Stimulated activated naive CD8-positive, alpha-beta T cell treated with anti-CD3 and anti-CD28 coated beads, Interleukin-15, amount 100 ng/mL, for 72 hours (primary cell): Measurements from ENCODE around the gene COL6A5.
"Not testable (repeated sequence)": the region's sequence is repeated elsewhere in the genome, so short reads cannot be mapped to it uniquely, and the experiment has no call there.

Experiments
- ATAC-seq: fragments of 150-1000 bp; cut with Tn5 transposase; 2 replicates; pipeline ENCODE4 v1.10.0; 2021; ENCODE audit warnings: mild to moderate bottlenecking, moderate library complexity
- DNase-seq, 2 donors: peaks; one replicate each; pipeline ENCODE4 v3.0.0; 2021 to 2022
- H3K27ac Mint-ChIP-seq, 2 donors: one replicate each; pipeline ENCODE4 v1.8.0; 2022; ENCODE audit warnings: mild to moderate bottlenecking in 2 of 2, mixed read lengths in 2 of 2, moderate library complexity in 2 of 2
- H3K27me3 Mint-ChIP-seq: one replicate; pipeline ENCODE4 v1.8.0; 2022; ENCODE audit warnings: mixed read lengths
- H3K4me1 Mint-ChIP-seq: one replicate; pipeline ENCODE4 v1.8.0; 2022; ENCODE audit warnings: mild to moderate bottlenecking, mixed read lengths
- H3K4me3 Mint-ChIP-seq, 2 donors: one replicate each; pipeline ENCODE4 v1.8.0; 2022; ENCODE audit warnings: mild to moderate bottlenecking in 2 of 2, mixed read lengths in 2 of 2, moderate library complexity in 1 of 2
- H3K9me3 Mint-ChIP-seq, 2 donors: one replicate each; pipeline ENCODE4 v1.8.0; 2022; ENCODE audit warnings: mixed read lengths in 2 of 2

COL6A5 gene

DNA sequence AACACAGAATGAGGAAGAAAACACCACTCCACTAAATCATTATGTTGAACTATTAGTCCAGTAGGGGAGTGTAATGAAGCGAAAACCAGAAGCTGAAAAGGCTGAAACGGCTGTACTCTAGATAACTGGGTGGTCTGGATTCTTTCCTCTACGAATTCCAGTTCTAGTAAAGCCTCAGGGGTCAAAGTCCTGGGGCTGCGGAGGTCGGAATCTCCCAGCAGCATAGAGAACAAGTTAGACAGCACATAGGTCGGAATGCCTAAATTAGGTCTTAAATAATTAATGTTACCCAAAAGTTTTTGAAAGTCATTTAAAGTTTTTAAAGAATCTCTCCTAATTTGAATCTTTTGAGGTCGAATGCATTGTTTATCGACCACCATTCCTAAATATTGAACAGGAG is 102.7 kb downstream of the COL6A5 start:
- DNase-seq, ATAC-seq, H3K27me3 Mint-ChIP-seq, H3K4me3 Mint-ChIP-seq, H3K4me1 Mint-ChIP-seq, H3K27ac Mint-ChIP-seq: not testable (repeated sequence)
- H3K9me3 Mint-ChIP-seq, result peaks cover 13 to 17% of the 10 kb centered on the region in 2 donors

- peaks cover 6 to 9% of the 10 kb centered on the region in 2 donors for H3K9me3 Mint-ChIP-seq
- no peaks in the 10 kb centered on the region for H3K27me3 Mint-ChIP-seq
- DNase-seq (no peak), ATAC-seq (no peak)
- no peak overlapping the region for H3K4me3 Mint-ChIP-seq
- H3K4me1 Mint-ChIP-seq, result no peaks in the 10 kb centered on the region
- no peak overlapping the region for H3K27ac Mint-ChIP-seq
Measured at GRCh38 chr3:130456540-130456939, 111.1 kb downstream of the COL6A5 start.

- no peak for DNase-seq
- Mint-ChIP-seq H3K9me3 (no peaks in the 10 kb centered on the region), H3K27ac (no peak overlapping the region), H3K4me3 (no peak overlapping the region), H3K4me1 (no peaks in the 10 kb centered on the region), H3K27me3 (no peaks in the 10 kb centered on the region)
- ATAC-seq, result no peak
Measured at GRCh38 chr3:130457671-130458070, 112.2 kb downstream of the COL6A5 start.

- ATAC-seq, result no peak
Measured at GRCh38 chr3:130459944-130460343, 114.5 kb downstream of the COL6A5 start.

DNA sequence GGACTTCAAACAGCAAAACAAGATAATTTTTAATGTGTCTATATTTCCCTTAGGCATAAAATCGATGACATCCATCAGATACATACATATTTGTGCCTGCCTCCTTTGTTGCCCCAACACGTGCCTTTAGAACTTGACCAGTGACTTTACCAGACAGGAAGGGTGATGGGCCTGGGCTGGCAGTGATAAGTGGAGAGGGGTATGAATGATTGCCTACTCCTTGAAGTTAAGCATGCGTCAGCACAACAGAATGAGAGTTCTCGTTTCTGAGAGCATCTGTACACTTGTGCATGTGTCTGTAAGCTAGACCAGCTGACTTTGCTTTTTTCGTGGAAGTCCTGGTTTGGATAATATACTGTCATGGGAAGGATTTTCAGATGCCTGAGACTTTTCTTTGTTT is 116.6 kb downstream of the COL6A5 start:
- peaks cover 13% of the 10 kb centered on the region for H3K27me3 Mint-ChIP-seq
- H3K9me3 Mint-ChIP-seq, result no peaks in the 10 kb centered on the region
- H3K27ac Mint-ChIP-seq, result no peak overlapping the region
- H3K4me1 Mint-ChIP-seq, result no peaks in the 10 kb centered on the region
- DNase-seq (no peak), ATAC-seq (no peak)
- H3K4me3 Mint-ChIP-seq, result no peak overlapping the region

More at GRCh38 chr3:130459944-130460343, 114.5 kb downstream of the COL6A5 start:
- H3K27ac Mint-ChIP-seq, result no peak overlapping the region
- no peaks in the 10 kb centered on the region for H3K4me1 Mint-ChIP-seq
- no peak for DNase-seq
- H3K4me3 Mint-ChIP-seq, result no peak overlapping the region
- H3K27me3 Mint-ChIP-seq, result peaks cover 4% of the 10 kb centered on the region
- H3K9me3 Mint-ChIP-seq, result no peaks in the 10 kb centered on the region

GRCh38 chr3:130463221-130463620 is 117.7 kb downstream of the COL6A5 start:
- Mint-ChIP-seq H3K4me3 (no peak overlapping the region), H3K4me1 (no peaks in the 10 kb centered on the region), H3K27me3 (peaks cover 13% of the 10 kb centered on the region), H3K9me3 (no peaks in the 10 kb centered on the region), H3K27ac (no peak overlapping the region)
- ATAC-seq (no peak), DNase-seq (no peak)

- Mint-ChIP-seq H3K4me3 (no peak overlapping the region), H3K27ac (no peak overlapping the region), H3K27me3 (peaks cover 26% of the 10 kb centered on the region), H3K9me3 (no peaks in the 10 kb centered on the region), H3K4me1 (no peaks in the 10 kb centered on the region)
- DNase-seq, result no peak
- ATAC-seq, result no peak
Measured at GRCh38 chr3:130465521-130465920, 120.0 kb downstream of the COL6A5 start.

DNA sequence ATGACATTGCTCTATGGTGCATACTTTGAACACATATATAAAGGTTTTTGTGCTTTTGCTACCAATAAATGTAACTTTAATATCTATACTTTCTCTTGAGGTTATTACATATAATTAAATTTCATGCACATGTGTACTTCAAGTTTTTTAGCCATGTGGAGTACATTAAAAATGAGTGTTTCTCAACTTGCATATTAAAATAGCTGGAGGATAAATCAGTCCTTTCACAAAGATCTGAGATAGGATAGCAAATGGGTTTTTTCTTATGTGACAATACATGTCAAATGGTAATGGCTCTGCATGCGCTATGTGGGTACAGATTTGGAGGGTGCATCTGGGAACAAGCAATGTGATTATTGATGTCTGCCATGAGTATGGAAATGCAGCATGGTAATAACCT is 122.8 kb downstream of the COL6A5 start:
- Mint-ChIP-seq H3K27me3 (peaks cover 35% of the 10 kb centered on the region), H3K27ac (no peak overlapping the region), H3K9me3 (no peaks in the 10 kb centered on the region), H3K4me1 (no peaks in the 10 kb centered on the region), H3K4me3 (no peak overlapping the region)
- DNase-seq (no peak), ATAC-seq (no peak)

DNA sequence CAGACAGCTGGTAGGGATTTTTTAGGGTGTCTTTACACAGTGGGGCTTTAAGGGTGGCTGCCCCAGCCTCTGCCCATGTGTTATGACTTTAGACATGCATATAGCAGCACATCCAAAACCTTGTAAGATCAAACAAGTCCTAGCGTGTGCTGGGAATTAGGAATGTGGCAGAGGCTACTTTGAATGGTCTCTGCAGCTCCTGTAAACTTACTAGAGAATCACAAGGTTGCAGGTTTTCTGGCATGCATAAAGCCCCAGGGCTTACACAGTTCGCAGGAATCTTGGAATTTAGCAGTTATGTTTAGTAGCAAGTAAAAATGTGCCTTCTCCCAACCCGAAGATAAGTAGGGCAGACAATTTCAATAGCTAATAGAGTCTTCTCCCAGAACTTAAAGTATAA is 124.7 kb downstream of the COL6A5 start:
- no peak overlapping the region for H3K4me3 Mint-ChIP-seq
- DNase-seq (no peak), ATAC-seq (no peak)
- H3K9me3 Mint-ChIP-seq, result peaks cover 0 to 4% of the 10 kb centered on the region in 2 donors
- no peaks in the 10 kb centered on the region for H3K4me1 Mint-ChIP-seq
- H3K27me3 Mint-ChIP-seq, result peaks cover 29% of the 10 kb centered on the region
- no peak overlapping the region for H3K27ac Mint-ChIP-seq

- Mint-ChIP-seq H3K4me1 (no peaks in the 10 kb centered on the region), H3K27me3 (peaks cover 22% of the 10 kb centered on the region), H3K9me3 (peaks cover 0 to 4% of the 10 kb centered on the region in 2 donors), H3K27ac (no peak overlapping the region), H3K4me3 (no peak overlapping the region)
- DNase-seq, result no peak
- ATAC-seq, result no peak
Measured at GRCh38 chr3:130473416-130473815, 127.9 kb downstream of the COL6A5 start.

GRCh38 chr3:130480736-130481135 is 135.3 kb downstream of the COL6A5 start:
- Mint-ChIP-seq H3K9me3 (peaks cover 0 to 6% of the 10 kb centered on the region in 2 donors), H3K4me1 (no peaks in the 10 kb centered on the region), H3K27me3 (peaks cover 7% of the 10 kb centered on the region), H3K27ac (no peak overlapping the region), H3K4me3 (no peak overlapping the region)
- DNase-seq (no peak), ATAC-seq (no peak)

DNA sequence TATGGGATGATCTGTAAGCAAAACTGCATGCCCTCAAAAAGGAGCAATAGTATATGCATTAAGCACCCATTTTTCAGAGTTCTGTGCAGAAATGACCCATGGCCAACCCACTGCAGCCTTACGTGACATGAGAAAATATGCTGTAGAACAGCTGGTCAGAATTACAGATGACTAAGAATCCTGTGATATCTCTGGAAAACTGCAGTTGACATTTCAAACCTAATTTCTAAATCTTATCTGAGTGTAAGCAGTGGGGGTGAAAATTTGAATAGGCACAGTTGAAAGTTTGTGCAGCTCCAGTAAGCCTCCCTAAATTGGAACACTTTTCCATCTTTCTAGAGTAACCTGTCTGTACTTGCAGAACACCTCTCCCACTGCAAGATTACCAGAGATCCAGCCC is 142.8 kb downstream of the COL6A5 start:
- DNase-seq (no peak), ATAC-seq (no peak)
- Mint-ChIP-seq H3K9me3 (no peaks in the 10 kb centered on the region), H3K4me1 (no peaks in the 10 kb centered on the region), H3K27me3 (peaks cover 11% of the 10 kb centered on the region), H3K4me3 (no peak overlapping the region), H3K27ac (no peak overlapping the region)

DNA sequence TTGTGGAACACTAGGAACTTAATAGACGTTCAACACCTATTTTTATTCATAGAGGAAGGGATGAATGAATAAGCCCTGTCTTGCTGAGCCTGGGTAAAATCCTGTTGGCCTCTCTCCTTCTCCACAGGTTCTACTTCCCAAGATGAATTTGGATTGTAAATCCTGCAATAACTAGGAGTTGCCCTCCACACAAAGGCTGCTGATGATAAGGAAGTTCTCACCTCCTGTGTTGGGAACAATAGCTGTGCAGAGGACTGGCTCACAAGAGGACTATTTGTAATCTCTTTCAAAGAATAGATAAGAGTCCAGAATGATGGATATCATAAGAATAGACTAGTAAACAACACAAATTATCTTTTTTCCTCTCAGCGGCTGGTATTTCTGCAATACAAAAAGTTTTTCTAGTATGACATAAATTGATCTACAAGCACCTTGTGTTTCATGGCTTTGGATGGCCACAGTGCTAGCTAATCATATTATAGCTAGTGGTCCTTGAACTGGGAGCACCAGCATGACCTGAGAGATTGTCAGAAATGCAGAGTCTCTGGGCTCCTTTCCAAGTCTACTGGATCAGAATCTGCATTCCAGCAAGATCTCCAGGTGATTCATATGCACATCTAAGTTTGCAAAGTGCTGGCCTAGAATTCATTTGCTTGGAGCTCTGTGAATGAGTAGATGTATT is 143.4 kb downstream of the COL6A5 start:
- H3K4me1 Mint-ChIP-seq, result no peaks in the 10 kb centered on the region
- H3K27ac Mint-ChIP-seq, result no peak overlapping the region
- DNase-seq, result no peak
- peaks cover 11% of the 10 kb centered on the region for H3K27me3 Mint-ChIP-seq
- ATAC-seq, result no peak
- no peaks in the 10 kb centered on the region for H3K9me3 Mint-ChIP-seq
- H3K4me3 Mint-ChIP-seq, result no peak overlapping the region

DNA sequence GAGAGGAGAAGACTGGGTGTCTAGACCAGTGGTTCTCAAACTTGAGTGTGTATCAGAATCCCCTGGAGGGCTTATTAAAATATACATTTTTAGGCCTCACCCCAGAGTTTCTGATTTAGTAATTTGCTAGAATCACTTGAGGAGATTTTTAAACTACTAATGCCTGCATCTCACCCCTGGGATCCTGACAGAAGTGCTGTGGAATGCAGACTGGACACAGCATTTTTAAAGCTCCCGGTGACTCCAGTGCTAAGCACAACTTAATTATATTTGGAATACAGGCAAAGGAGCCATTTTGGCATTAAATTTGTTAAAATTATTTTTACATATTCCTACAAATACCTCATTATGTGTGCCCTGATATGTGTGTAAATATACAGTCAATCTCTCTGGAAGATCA is 144.8 kb downstream of the COL6A5 start:
- Mint-ChIP-seq H3K27me3 (peaks cover 16% of the 10 kb centered on the region), H3K9me3 (no peaks in the 10 kb centered on the region), H3K4me3 (no peak overlapping the region), H3K4me1 (no peaks in the 10 kb centered on the region), H3K27ac (no peak overlapping the region)
- ATAC-seq (no peak), DNase-seq (no peak)

GRCh38 chr3:130491431-130491830 is 146.0 kb downstream of the COL6A5 start:
- Mint-ChIP-seq H3K27ac (no peak overlapping the region), H3K4me1 (no peaks in the 10 kb centered on the region), H3K9me3 (no peaks in the 10 kb centered on the region), H3K27me3 (peaks cover 19% of the 10 kb centered on the region), H3K4me3 (no peak overlapping the region)
- ATAC-seq (no peak), DNase-seq (no peak)

- H3K27me3 Mint-ChIP-seq, result peaks cover 22% of the 10 kb centered on the region
- no peak for ATAC-seq
- H3K4me3 Mint-ChIP-seq, result no peak overlapping the region
- no peak overlapping the region for H3K27ac Mint-ChIP-seq
- H3K4me1 Mint-ChIP-seq, result no peaks in the 10 kb centered on the region
- no peaks in the 10 kb centered on the region for H3K9me3 Mint-ChIP-seq
- DNase-seq, result no peak
Measured at GRCh38 chr3:130504701-130505100, 159.2 kb downstream of the COL6A5 start.

DNA sequence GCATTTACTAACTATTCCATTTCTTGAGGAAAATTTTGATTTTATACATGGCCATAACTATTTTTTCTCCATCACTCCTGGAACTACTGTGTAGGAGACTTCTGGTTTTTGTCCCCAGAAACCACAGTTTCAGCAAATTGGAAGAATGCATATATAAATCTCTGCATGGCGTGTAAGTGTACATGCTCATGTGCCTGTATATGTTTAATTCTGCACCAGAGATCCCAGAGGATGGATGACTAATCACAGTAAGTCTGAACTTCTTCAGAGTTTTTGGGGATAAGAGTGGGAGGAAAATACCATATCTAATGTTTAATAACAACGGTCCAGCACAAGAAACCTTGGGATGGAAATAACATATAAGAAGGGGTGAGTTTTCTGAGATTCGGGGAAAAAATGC is 160.6 kb downstream of the COL6A5 start:
- Mint-ChIP-seq H3K27me3 (peaks cover 22% of the 10 kb centered on the region), H3K4me1 (no peaks in the 10 kb centered on the region), H3K4me3 (no peak overlapping the region), H3K9me3 (no peaks in the 10 kb centered on the region), H3K27ac (no peak overlapping the region)
- DNase-seq (no peak), ATAC-seq (no peak)
